ENCODE results near the gene ADGRV1.
"Not testable (repeated sequence)": the region's sequence is repeated elsewhere in the genome, so short reads cannot be mapped to it uniquely, and the experiment has no call there.

Gene ADGRV1

GRCh38 chr5:91006713-91007112, 448.1 kb downstream of the ADGRV1 start:
- DNase-seq, result no peak

GRCh38 chr5:91007251-91007650, 448.7 kb downstream of the ADGRV1 start:
- no peak for DNase-seq

GRCh38 chr5:91007780-91008402, 449.3 kb downstream of the ADGRV1 start:
- DNase-seq, result no peak

GRCh38 chr5:91010090-91010489, 451.5 kb downstream of the ADGRV1 start:
- DNase-seq, result no peak

- no peak for DNase-seq
Observed at GRCh38 chr5:91011029-91011428, 452.4 kb downstream of the ADGRV1 start.

- not testable (repeated sequence) for DNase-seq
Observed at GRCh38 chr5:91012867-91013266, 454.3 kb downstream of the ADGRV1 start.

- no peak for DNase-seq
Observed at GRCh38 chr5:91016322-91016721, 457.7 kb downstream of the ADGRV1 start.

GRCh38 chr5:91016954-91017700, 458.5 kb downstream of the ADGRV1 start:
- DNase-seq, result no peak

- no peak for DNase-seq
Observed at GRCh38 chr5:91018200-91018599, 459.6 kb downstream of the ADGRV1 start.

GRCh38 chr5:91018712-91019371, 460.2 kb downstream of the ADGRV1 start:
- no peak for DNase-seq

GRCh38 chr5:91020065-91020800, 461.6 kb downstream of the ADGRV1 start:
- DNase-seq, result peak; percentile 32

GRCh38 chr5:91022518-91022917, 463.9 kb downstream of the ADGRV1 start:
- DNase-seq, result no peak

- no peak for DNase-seq
Observed at GRCh38 chr5:91024206-91024605, 465.6 kb downstream of the ADGRV1 start.

GRCh38 chr5:91024727-91025126, 466.1 kb downstream of the ADGRV1 start:
- DNase-seq, result no peak

- no peak for DNase-seq
Observed at GRCh38 chr5:91025449-91025848, 466.9 kb downstream of the ADGRV1 start.

GRCh38 chr5:91025956-91026355, 467.4 kb downstream of the ADGRV1 start:
- DNase-seq, result no peak

- no peak for DNase-seq
Observed at GRCh38 chr5:91026466-91026865, 467.9 kb downstream of the ADGRV1 start.

- no peak for DNase-seq
Observed at GRCh38 chr5:91027405-91028139, 469.0 kb downstream of the ADGRV1 start.

GRCh38 chr5:91028499-91028956, 469.9 kb downstream of the ADGRV1 start:
- no peak for DNase-seq

- DNase-seq, result no peak
Observed at GRCh38 chr5:91030521-91031401, 472.2 kb downstream of the ADGRV1 start.

GRCh38 chr5:91031402-91031752, 472.8 kb downstream of the ADGRV1 start:
- DNase-seq, result no peak
